Omental fat pad (tissue), 4 donors: ENCODE results near the gene CPOX. TPM values are rescaled to one million over a fixed set of nuclear protein-coding genes. Genes with fewer than 3 reads are reported as not detected.

ENCODE experiments used
- ATAC-seq: fragments of 150-250 bp; one replicate; pipeline ENCODE4 v1.9.1; 2016; ENCODE audit warnings: mild to moderate bottlenecking, moderate library complexity; ENCODE audit not compliant: low FRiP score
- DNase-seq: peaks from one replicate; pipeline ENCODE4 v3.0.0-alpha.2; 2019; ENCODE audit warnings: low spot score
- total RNA-seq, 4 donors: library from RNA; depleted of rRNA; stranded (reverse); fragments of >200 nt; gene quantifications; one replicate each; pipeline ENCODE4 v1.1.0, GENCODE V29; 2016
- TF ChIP-seq, protein P1 (sequence below), 3 donors: fragments of 450-650 bp; IDR thresholded peaks; one replicate each; pipeline ENCODE4 v1.5.1; 2016 to 2017; ENCODE audit warnings: antibody characterized with exemption in 3 of 3, mild to moderate bottlenecking in 3 of 3, moderate library complexity in 2 of 3

The CPOX gene
- total RNA-seq, 4 donors from 2014 or later, result 10.6 to 27.7 (median 15.1) TPM

- DNase-seq (no peak), ATAC-seq (no peak)
- TF ChIP-seq, protein P1, sequence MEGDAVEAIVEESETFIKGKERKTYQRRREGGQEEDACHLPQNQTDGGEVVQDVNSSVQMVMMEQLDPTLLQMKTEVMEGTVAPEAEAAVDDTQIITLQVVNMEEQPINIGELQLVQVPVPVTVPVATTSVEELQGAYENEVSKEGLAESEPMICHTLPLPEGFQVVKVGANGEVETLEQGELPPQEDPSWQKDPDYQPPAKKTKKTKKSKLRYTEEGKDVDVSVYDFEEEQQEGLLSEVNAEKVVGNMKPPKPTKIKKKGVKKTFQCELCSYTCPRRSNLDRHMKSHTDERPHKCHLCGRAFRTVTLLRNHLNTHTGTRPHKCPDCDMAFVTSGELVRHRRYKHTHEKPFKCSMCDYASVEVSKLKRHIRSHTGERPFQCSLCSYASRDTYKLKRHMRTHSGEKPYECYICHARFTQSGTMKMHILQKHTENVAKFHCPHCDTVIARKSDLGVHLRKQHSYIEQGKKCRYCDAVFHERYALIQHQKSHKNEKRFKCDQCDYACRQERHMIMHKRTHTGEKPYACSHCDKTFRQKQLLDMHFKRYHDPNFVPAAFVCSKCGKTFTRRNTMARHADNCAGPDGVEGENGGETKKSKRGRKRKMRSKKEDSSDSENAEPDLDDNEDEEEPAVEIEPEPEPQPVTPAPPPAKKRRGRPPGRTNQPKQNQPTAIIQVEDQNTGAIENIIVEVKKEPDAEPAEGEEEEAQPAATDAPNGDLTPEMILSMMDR (IDR thresholded peaks at IDR 0.05), result no peak
These were observed 20.2 kb downstream of the CPOX start for GRCh38 chr3:98573181-98573728.

DNA sequence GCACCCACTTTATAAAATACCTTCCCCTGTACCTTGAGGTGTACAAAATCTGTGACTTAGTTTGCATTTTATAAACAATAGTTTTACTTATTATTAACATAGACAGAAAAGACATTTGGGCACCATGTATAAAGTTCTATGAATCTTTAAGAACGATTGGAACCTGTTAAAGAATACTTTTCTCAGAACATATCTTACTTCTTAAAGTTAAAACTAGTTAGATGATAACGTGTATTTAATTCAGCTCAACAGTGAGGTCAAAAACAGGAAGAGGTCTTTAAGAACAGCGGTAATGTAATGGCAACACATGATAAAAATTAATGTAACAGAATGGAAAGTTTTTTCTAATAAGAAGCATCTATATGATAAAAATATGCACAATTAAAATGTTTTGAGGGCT lies 25.0 kb downstream of the CPOX start:
- DNase-seq (no peak), ATAC-seq (no peak)
- TF ChIP-seq, protein P1 (IDR thresholded peaks at IDR 0.05), result no peak

DNA sequence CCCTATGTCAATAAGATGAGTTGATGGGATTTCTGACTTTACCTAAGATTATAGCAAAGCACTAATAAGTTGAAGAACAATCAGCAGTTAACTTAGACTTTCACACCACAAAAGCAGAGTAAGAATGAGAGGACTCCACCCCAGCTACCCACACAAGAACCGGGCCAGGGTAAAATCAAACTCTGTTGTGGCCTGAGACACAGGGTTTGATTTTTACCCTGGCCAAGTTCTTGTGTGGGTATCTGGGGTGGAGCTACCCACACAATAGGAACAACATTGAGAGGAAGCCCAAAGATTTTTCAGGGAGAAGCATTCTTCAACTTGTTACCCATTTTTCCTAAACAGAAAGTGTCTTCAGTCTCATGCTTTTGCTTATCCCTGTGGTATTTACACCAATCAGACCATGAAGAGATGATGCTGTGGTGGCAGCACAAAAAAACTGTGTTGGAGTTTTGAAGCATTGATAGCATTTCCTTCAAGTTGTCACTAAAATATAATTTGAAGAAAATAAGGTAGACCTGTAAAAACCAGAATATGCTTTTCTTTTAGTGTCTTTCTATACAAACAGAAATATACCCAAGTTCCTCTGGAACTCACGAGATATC lies 25.6 kb downstream of the CPOX start:
- DNase-seq (no peak), ATAC-seq (no peak)
- TF ChIP-seq, protein P1 (IDR thresholded peaks at IDR 0.05), result no peak

GRCh38 chr3:98565843-98566242 lies 27.6 kb downstream of the CPOX start:
- no peak for DNase-seq
- TF ChIP-seq, protein P1 (IDR thresholded peaks at IDR 0.05), result no peak
- no peak for ATAC-seq

- DNase-seq (no peak), ATAC-seq (no peak)
- TF ChIP-seq, protein P1 (IDR thresholded peaks at IDR 0.05), result no peak
These were observed 28.2 kb downstream of the CPOX start for GRCh38 chr3:98565237-98565643.

DNA sequence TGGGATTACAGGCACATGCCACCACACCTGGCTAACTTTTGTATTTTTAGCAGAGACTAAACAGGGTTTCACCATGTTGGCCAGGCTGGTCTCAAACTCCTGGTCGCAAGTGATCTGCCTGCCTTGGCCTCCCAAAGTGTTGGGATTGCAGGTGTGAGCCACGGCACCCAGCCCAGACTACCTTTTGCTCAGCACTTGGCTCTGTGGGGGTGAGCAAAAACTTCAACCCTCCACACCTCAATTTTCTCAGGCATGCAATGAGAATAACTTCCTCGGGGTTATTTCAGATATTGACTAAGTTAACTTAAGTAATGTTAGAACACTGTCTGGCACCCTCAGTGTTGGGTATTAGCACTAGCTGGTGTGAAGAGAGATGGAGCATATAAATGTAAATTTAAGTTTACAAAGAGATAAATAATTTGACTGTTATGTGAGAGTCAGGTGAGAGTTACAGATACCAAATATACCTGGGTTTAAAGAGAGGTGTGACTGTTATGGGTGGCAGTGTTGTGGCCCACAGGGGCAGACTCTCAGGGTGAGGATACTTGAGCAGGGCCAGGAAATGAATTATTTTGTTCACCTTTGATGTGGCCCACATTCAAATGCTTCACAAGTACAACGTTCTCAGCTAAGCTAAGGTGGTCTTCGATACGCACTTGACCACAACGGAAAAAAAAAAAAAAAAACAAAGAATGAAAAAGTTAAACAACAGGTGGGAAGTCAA lies 29.0 kb downstream of the CPOX start:
- DNase-seq (no peak), ATAC-seq (no peak)
- TF ChIP-seq, protein P1 (IDR thresholded peaks at IDR 0.05), result no peak
